Measurements from ENCODE around the gene EIF3M.
A peak's percentile ranks its signal among the peaks of the same experiment; 100 is the strongest.
"Not testable (repeated sequence)": the region's sequence is repeated elsewhere in the genome, so short reads cannot be mapped to it uniquely, and the experiment has no call there.

EIF3M gene

DNA sequence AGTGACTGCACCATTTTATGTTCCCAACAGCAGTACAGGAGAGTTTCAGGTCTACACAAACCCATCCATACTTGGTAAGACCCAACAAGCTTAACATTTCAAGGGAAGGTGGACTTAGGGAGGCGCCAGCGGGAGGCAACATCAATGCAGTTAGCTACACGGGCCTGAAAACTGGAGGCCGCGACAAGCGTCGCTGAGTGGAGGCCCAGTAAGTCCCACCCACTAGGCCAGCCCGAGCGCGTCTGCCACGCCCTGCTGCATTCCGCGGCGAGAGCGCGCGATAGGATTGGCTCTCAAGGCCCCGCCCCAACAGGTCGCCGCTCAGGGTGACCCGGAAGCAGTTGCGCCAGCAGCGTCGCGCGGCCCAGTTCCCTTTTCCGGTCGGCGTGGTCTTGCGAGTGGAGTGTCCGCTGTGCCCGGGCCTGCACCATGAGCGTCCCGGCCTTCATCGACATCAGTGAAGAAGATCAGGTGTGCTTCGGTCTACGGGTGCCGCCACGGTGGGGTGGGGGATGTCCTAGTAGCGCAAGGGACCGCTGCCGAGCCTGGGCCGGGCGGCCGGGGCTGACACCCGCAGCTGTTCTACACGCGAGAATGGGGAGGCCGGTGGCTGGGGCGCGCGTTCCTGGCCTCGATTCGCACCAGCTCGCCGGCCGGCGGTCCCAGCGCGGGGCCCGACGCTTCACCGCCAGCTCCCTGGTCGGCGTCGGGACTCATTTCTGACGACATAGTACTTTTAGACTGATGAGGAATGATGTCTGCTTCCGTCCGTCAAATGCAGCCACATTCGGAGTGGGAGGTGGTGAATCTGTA, at the start of gene EIF3M:
Gene EIF3M (plus strand): TSS at position 373 of the 813 bp plus-strand sequence. CDS start 57 bp downstream, at position 430.
- DNase-seq (ENCODE audit: low spot score): peak; percentile 96

DNA sequence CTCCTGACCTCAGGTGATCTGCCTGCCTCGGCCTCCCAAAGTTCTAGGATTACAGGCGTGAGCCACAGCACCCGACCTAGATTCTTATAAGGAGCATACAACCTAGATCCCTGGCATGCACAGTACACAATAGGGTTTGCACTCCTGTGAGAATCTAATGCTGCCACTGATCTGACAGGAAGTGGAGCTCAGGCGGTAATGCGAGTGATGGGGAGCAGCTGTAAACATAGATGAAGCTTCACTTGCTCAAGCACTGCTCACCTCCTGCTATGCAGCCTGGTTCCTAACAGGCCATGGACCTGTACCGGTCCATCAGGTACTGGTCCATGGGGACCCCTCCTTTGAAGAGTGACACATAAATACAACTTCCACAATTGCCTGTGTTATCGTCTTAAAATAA, 44.8 kb upstream of the EIF3M start:
- DNase-seq (ENCODE audit: low spot score): no peak

DNA sequence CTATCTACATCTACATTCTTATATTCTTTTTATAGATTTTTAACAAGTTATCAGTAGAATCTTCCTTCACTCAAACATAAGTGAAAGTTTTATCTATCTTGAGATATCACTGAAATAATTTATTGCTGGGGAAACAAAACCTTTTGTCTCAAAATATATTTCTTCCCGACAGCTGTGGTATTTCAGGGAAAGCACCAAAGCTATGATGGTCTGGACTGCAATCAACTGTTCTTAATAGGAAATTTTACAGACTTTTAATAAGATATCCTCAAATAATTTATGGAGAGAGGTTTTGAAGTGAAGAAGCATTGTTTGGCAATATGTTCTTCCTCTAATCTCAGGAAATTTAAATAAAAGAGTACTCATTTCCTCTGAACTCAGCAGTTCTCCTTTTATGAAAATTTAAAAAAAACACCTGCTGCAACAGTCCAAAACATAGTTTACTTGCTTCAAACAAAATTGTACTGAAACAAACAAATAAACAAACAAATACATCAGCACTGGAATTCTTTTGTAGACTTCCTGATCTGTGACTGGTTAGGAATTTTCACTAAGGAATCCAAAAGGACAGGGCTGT, 33.9 kb upstream of the EIF3M start:
- DNase-seq (ENCODE audit: low spot score): no peak

DNA sequence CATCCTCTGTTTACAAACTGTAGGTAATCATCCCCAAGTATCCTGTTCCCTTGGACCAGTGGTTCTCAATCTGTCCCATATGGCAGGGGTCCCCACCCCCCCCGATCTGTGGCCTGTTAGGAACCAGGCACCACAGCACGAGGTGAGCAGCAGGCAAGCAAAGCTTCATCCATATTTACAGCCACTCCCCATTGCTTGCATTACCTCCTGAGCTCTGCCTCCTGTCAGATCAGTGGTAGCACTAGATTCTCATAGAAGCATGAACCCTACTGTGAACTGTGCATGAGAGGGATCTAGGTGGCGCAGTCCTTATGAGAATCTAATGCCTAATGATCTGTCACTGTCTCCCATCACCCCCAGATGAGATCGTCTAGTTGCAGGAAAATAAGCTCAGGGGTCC, 33.4 kb upstream of the EIF3M start:
- DNase-seq (ENCODE audit: low spot score): no peak

DNA sequence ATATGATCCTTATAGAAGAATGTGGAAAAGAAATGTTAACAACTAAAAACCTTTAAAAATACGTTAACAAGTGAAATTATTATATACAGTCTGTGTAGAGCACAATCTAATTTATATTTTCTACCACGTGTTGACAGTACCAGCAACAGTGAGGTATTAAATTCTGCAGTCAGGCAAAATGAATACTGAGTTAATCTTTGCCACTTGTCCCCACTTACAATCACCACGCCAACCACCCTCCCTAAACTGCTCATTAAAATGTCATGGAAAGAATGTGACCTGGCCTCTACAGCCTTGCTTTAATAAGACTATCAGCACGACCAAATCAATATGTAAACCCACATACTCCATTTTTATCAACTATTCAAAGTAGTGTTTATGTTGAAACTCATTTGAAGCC, 28.5 kb upstream of the EIF3M start:
- no peak for DNase-seq (ENCODE audit: low spot score)

DNA sequence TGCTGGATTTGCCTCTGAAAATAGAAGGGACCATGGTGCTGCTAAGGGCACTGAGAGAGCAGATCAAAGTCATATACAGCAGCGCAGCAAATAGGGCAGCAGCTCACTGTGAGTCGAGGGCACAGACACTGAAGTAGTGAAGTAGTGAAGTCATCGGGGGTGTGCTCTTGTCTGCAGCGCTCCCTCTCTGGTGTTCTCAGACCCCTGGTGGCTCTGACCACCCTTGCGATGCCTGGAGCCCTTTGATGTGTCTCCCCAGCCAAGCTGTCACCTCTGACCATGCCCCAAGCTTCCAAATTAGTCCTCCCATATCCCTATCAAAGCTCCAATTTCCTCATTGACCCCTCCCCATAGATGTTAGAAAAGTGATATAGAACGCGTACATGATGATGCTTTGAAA, 27.7 kb upstream of the EIF3M start:
- DNase-seq (ENCODE audit: low spot score): no peak

DNA sequence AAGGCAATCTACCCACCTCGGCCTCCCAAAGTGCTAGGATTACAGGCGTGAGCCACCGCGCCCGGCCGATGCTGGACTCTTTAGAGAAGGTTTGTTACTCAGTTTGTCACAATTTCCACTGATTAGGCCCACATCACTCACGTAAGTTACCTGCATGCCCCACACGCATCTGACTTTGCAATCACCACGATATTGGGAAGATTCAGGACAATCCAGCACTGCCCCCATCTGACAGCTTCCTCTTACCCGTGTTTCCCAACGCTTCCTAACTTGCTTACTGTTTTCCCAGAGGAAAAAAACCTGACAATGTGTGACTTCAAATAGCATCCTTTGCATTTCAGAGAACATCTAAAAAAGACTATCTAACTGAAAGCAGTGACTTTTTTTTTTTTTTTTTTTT, 21.8 kb upstream of the EIF3M start:
- DNase-seq (ENCODE audit: low spot score): no peak

DNA sequence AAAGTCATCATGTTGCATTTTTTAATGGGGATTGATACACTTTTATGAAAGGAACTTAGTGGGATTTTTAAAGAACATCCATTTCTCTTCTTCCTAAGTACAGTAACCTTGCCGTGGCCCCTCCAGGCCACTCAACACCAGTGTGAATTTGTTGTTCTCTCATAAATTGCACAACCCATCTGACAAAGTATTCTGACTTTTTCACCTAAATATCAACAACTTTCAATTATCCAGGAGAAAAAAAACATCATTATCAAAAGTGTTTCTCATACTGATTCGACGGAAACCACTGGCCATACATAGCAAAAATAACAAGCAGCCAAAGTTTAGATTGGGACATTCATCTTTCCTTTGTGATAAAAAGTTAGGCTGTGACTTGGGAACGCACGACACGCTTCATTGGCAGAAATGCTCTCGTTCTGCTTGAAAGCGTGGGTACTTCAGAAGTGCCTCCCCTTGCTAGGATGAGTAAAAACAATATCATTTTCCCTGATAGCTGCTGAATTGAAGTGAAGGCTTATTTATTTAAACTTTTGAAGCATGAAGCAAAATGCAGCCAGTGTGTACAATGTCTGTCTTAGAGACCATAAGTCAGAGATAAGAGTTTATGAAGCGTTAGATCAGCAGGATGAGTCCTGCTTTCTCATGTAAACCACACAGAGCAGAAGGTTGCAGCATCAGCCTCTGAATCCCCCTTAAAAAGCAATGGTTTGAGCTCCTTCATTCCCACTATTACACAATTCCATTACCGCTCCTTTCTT, 20.6 kb upstream of the EIF3M start:
- DNase-seq (ENCODE audit: low spot score): no peak

DNA sequence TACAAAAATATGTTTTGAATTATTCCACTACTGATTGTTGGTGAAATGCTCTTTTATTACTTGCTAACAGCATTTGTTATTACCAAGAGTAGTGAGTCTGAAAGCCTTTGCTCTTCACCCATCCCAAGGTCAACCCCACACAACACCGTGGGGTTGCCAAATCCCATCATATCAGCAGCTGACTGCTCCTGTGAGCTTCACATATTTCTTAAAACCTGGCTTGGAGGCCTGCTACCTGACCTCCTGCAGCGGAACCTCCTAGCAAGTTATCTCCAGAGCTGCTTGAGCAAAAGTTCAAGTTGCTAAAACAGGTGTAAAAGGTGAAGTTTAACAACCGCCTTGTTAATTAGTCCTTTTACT, 20.1 kb upstream of the EIF3M start:
- no peak for DNase-seq (ENCODE audit: low spot score)

DNA sequence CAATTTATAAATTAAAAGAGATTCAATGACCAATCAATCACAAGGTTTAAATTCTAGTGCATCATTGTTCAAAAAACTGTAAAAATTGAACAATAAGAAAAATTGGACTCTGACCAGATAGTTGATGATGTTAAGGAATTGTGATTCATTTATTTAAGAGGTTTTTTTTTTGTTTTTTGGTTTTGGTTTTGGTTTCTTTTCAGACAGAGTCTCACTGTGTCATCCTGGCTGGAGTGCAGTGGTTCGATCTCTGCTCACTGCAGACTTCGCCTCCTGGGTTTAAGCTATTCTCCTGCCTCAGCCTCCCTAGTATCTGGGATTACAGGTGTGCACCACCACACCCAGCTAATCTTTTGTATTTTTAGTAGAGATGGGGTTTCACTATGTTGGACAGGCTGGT, 17.1 kb upstream of the EIF3M start:
- DNase-seq (ENCODE audit: low spot score): no peak

DNA sequence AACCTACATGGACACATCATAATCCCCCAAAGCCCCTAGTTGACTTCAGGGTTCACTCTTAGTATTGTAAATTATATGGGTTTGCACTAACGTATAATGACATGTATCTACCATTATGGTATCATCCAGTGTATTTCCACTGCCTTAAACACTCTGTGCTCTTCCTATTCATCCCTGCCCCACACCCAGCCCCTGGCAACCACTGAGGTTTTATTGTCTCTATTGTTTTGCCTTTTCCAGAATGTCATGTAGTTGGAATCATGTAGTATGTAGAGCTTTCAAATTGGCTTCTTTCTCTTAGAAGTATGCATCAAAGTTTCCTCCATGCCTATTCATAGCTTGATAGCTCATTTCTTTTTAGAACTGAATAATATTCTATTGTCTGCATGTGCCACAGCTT, 16.5 kb upstream of the EIF3M start:
- no peak for DNase-seq (ENCODE audit: low spot score)

DNA sequence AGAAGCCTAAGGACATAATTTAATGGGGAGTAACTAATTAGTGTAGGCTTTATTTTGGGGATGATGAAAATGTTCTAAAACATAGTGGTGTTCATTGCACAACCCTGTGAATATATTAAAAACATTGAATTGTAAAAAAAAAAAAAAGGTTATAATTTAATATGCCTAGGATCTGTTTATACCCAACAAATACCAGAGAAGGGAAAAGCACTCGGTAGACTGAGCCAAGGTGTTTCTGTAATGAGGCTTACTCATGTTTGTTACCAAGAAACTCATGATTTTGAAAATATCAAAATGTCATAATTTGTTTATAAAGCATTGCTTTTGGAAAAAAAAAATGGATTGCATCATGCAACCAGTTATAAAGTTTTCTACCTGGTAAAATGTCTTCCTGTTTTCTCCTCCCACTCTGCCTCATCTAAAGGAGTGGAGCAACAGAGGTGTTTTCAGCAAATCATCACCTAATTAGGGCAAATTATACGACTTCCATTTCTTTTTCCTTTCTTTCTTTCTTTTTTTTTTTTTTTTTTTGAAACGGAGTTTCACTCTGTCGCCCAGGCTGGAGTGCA, 14.2 kb upstream of the EIF3M start:
- no peak for DNase-seq (ENCODE audit: low spot score)

DNA sequence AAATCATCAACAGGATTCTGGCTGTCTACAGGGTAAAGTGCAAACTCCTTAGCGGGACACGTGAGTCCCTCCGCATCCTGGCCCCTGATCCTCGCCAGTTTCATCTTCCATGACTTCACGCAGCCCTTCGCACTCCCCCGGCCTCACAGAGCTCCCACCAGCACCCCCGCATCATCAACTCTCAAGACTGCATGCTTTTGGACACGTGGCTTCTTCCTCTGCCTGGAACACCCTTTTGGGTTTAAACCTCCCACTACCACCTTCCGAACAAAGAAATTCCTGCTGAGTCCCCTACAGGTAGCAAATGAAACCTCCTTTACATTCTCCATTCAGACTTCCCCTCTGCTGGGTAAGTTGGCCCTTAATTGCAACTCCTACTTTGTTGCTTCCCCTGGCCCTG, 12.6 kb upstream of the EIF3M start:
- DNase-seq (ENCODE audit: low spot score): no peak

DNA sequence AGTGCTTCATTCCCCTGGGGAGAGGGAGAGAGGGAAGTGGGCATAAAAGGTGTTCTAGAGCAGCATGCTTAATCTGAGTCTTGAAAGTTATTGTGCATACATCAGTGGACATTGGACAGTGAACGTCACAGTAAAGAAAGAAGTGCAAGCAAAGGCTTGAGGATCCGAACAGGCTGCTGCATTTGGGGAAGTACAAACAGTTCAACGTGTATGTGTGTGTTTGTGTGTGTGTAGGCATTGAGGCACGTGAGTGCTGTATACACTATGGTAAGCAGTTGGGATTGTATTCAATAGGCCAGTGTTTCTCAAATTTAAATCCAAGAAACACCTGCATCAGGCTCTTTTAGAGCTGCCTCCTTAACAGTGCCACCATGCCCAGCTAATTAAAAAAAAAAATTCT, 10.4 kb upstream of the EIF3M start:
- DNase-seq (ENCODE audit: low spot score): no peak

DNA sequence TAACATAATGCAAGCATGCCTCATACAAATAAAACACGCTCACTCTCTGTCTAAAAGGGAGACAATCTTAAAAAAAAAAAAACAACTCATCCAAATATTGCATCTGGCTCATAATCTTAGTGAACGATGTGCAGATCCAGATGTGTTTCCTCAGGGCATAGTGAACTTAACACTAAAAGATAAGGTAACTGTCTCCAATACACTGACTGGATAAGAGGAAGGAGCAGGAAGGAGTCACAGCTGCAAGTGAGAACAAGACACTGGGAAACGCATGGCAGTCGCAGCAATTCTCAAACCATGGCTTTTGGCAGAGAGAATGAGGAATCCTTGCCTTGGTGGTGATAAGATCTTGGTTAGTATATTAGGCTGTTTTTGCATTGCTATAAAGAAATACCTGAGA, 9.2 kb upstream of the EIF3M start:
- no peak for DNase-seq (ENCODE audit: low spot score)

DNA sequence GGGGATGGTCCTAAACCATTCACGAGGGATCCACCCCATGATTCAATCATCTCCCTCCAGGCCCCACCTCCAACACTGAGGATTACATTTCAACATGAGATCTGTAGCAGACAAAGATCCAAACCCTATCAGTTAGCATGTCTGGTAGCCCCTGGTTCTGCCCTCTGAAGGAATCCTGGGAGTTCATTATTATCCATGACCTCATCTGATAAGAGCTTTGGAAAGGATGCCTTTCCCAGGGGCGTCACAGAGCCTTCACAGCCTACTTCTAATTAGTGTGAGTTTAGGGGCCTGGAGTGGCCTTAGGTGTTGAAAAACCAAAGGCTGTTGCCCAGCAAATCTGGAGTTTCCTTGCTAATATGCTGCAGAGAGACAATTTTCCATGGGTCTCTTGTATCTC, 8.6 kb upstream of the EIF3M start:
- no peak for DNase-seq (ENCODE audit: low spot score)

DNA sequence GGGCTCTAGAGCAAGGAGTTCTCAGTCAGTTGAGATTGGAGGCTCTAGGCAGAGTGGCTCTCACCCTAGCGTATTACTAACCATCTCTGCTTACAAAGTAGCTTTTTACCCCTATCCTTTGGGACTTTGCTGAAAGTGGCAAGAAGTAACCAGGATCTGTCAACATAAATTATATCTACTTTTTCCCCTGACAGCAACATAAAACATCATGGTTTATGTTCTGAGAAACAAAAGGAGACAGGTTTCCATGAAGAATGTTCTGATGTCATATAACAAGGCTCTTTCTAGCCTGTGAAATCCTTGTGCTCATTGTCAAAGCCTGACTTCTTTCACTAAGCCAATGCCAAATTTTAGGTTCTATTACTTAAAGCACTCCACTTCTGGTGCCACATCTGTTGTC, 7.2 kb upstream of the EIF3M start:
- DNase-seq (ENCODE audit: low spot score): no peak

DNA sequence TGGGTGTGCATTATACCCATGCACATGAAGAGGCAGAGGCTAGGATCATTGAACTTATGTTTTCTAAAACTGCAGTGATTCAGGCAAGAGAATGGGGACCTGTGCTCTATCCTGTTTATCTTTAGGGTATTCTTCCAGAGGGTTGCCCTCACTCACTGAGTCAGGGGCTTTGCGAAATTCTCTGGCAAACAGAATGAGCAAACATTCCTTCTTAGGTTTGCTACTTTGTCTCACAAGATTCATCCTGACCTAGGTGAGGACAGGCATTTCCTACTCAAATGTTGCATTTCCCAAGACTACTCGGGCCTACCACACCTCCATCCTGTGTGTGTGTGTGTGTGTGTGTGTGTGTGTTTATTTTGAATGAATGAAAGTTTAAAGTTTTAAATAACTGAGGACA, 2.7 kb upstream of the EIF3M start:
- DNase-seq (ENCODE audit: low spot score): no peak

DNA sequence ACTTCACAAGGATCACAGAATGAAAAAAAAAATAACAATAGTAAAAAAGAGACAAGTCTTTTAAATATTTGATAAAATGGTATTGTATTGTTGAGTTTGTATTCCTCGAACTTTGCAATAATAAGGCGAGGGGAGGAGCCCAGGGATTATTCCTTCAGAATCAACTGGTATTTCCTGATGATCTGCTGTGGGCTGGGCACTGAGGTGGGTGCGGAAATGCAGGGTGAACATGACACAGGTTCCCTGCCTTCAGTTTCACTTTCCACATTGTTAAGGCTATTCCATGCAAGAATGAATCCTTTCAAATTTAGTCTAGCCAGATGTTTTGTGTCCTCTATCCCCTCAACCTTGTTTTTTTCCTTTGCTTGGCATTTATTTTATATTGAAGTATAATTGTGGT, 2.1 kb upstream of the EIF3M start:
- DNase-seq (ENCODE audit: low spot score): no peak

DNA sequence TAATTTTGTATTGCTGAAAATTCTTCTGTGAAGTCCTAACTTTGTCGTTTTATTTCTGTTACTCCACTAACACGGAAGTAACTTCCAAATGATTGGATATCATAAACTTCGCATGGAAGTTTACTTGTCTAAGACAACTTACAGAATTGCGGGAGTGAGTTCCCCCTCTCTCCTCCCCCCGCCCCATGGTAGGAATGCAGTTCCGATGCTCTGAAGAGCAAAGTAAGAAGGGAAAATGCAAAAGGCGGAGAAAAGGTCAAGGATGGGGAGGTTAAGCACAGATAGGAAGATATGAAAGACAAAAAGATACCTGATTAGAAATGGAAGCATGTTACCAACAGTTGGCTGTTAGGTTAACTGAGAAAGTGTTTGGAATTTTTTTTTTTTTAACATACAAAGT, 1.3 kb downstream of the EIF3M start:
- no peak for DNase-seq (ENCODE audit: low spot score)

DNA sequence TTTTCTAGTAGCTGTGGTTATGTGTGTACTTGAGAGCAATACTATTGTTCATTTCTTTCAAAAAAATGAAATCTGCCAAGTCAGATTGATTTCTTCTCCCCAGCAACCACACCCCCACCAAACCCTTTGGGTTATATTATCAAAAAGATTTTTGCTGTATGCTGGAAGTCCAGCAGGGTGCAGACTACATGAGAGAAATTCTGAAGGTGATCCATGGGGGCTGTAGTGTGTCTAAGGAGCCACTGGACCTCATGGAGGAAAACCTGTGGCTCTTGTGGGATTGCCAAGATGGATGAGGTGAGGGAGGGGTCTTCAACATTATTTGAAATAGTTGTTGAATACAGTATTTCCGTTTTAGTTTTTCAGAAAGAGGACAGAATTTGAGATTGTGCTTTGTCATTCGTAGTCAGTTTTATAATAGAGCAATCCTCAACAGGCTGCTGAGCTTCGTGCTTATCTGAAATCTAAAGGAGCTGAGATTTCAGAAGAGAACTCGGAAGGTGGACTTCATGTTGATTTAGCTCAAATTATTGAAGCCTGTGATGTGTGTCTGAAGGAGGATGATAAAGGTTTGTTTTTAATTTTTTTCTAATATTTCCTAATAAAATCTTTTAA, 3.1 kb downstream of the EIF3M start:
- peak; percentile 9 for DNase-seq (ENCODE audit: low spot score)

DNA sequence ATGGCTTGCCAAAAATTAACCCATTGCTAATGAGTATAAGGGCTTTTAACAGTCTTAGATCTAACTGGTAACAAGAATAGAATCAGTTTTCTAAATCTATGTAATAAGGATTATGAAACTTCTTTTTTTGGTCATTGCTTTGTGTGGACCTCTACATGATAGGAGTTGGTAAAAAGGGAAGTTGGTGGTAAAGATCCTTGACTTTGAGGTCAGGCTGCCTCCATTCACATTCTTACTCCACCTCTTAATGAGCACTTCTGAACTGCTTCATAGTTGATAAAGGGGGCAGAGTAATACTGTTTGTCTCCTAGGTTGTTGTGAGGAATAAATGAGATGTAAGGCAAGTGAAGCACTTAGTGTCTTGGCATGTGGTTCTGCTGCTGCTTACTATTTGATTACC, 10.6 kb downstream of the EIF3M start:
- no peak for DNase-seq (ENCODE audit: low spot score)

DNA sequence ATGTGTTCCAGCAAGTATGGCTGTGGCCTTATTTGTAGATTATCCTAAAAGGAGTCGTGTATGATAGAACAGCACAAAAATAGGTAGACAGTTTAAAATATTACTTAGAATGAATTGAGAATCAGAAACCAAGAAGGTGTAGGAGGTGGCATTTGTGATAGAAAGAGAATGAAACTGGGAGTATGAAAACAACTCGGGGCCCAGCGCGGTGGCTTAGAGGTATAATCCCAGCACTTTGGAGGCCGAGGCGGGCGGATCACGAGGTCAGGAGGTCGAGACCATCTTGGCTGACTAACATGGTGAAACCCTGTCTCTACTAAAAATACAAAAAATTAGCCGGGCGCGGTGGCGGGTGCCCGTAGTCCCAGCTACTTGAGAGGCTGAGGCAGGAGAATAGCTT, 12.5 kb downstream of the EIF3M start:
- not testable (repeated sequence) for DNase-seq (ENCODE audit: low spot score)
